ENCODE measurements around the gene NPNT.

NPNT gene

GRCh38 chr4:105921301-105921700, 26.0 kb downstream of the NPNT start:
- no peak for DNase-seq

GRCh38 chr4:105923497-105924238, 28.4 kb downstream of the NPNT start:
- DNase-seq, result peak; percentile 8

- no peak for DNase-seq
These were observed 29.1 kb downstream of the NPNT start for GRCh38 chr4:105924341-105924740.

- no peak for DNase-seq
These were observed 35.4 kb downstream of the NPNT start for GRCh38 chr4:105930698-105931097.

- DNase-seq, result no peak
These were observed 37.8 kb downstream of the NPNT start for GRCh38 chr4:105933083-105933482.

- DNase-seq, result no peak
These were observed 39.1 kb downstream of the NPNT start for GRCh38 chr4:105934386-105934785.

- no peak for DNase-seq
These were observed 41.6 kb downstream of the NPNT start for GRCh38 chr4:105936901-105937300.

GRCh38 chr4:105937759-105938158, 42.5 kb downstream of the NPNT start:
- no peak for DNase-seq

- DNase-seq, result no peak
These were observed 48.0 kb downstream of the NPNT start for GRCh38 chr4:105943234-105943633.

GRCh38 chr4:105944540-105944939, 49.3 kb downstream of the NPNT start:
- no peak for DNase-seq

GRCh38 chr4:105946771-105947170, 51.5 kb downstream of the NPNT start:
- no peak for DNase-seq

- DNase-seq, result no peak
These were observed 55.4 kb downstream of the NPNT start for GRCh38 chr4:105950701-105951100.

GRCh38 chr4:105951198-105951597, 55.9 kb downstream of the NPNT start:
- DNase-seq, result no peak

- DNase-seq, result no peak
These were observed 57.3 kb downstream of the NPNT start for GRCh38 chr4:105952591-105952990.

- no peak for DNase-seq
These were observed 61.3 kb downstream of the NPNT start for GRCh38 chr4:105956569-105956968.

- DNase-seq, result no peak
These were observed 62.4 kb downstream of the NPNT start for GRCh38 chr4:105957680-105958079.

GRCh38 chr4:105963461-105964400, 68.5 kb downstream of the NPNT start:
- no peak for DNase-seq

GRCh38 chr4:105965183-105965800, 70.0 kb downstream of the NPNT start:
- no peak for DNase-seq

- no peak for DNase-seq
These were observed 70.8 kb downstream of the NPNT start for GRCh38 chr4:105966051-105966450.

GRCh38 chr4:105967058-105967658, 71.9 kb downstream of the NPNT start:
- no peak for DNase-seq

GRCh38 chr4:105969575-105969974, 74.3 kb downstream of the NPNT start:
- DNase-seq, result no peak

GRCh38 chr4:105970371-105970770, 75.1 kb downstream of the NPNT start:
- DNase-seq, result no peak

GRCh38 chr4:105971036-105971435, 75.8 kb downstream of the NPNT start:
- DNase-seq, result no peak
